ENCODE results near the gene PHLDA2.

DNA sequence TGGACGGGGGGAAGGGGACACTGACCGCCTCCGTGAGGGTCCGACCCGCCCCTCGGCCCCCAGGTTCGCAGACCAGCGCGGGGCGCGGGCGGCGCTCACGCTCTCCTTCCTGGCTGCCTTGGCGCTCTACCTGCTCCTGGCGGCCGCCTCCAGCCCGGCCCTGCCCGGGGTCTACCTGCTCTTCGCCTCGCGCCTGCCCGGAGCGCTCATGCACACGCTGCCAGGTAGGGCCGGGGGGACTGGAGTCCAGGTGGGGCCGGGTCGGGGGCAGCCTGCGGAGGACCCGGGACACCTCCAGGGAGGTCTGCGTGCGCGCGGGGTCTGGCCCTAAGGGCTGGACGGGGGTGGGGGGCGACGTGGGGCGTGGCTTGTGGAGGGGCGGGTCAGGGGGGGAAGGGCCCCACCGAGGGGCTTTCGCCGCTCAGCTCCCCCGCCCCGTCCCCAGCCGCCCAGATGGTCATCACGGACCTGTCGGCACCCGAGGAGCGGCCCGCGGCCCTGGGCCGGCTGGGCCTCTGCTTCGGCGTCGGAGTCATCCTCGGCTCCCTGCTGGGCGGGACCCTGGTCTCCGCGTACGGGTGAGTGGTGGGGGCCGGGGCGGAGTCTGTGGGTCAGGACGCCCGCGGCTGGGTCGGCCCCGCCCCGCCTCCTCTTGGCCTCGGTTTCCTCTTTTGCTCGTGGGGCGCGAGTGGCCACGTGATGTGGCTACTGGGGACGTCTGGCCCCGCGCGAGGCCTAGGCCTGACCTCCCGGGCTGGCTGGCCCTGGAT lies 19.9 kb downstream of the PHLDA2 start:
- TF ChIP-seq, protein P1, sequence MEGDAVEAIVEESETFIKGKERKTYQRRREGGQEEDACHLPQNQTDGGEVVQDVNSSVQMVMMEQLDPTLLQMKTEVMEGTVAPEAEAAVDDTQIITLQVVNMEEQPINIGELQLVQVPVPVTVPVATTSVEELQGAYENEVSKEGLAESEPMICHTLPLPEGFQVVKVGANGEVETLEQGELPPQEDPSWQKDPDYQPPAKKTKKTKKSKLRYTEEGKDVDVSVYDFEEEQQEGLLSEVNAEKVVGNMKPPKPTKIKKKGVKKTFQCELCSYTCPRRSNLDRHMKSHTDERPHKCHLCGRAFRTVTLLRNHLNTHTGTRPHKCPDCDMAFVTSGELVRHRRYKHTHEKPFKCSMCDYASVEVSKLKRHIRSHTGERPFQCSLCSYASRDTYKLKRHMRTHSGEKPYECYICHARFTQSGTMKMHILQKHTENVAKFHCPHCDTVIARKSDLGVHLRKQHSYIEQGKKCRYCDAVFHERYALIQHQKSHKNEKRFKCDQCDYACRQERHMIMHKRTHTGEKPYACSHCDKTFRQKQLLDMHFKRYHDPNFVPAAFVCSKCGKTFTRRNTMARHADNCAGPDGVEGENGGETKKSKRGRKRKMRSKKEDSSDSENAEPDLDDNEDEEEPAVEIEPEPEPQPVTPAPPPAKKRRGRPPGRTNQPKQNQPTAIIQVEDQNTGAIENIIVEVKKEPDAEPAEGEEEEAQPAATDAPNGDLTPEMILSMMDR (tag by site-specific recombination; IDR thresholded peaks at IDR 0.05): no peak
- TF ChIP-seq ZBTB1 (tag by site-specific recombination; IDR thresholded peaks at IDR 0.05): no peak
- TF ChIP-seq ZNF184 (tag by site-specific recombination; IDR thresholded peaks at IDR 0.05): no peak
- TF ChIP-seq KLF1 (tag by site-specific recombination; IDR thresholded peaks at IDR 0.05): no peak
- TF ChIP-seq ZNF747 (tag by site-specific recombination; IDR thresholded peaks at IDR 0.05): no peak
- TF ChIP-seq, protein P2, sequence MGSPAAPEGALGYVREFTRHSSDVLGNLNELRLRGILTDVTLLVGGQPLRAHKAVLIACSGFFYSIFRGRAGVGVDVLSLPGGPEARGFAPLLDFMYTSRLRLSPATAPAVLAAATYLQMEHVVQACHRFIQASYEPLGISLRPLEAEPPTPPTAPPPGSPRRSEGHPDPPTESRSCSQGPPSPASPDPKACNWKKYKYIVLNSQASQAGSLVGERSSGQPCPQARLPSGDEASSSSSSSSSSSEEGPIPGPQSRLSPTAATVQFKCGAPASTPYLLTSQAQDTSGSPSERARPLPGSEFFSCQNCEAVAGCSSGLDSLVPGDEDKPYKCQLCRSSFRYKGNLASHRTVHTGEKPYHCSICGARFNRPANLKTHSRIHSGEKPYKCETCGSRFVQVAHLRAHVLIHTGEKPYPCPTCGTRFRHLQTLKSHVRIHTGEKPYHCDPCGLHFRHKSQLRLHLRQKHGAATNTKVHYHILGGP (tag by site-specific recombination; IDR thresholded peaks at IDR 0.05): no peak
- no peak for TF ChIP-seq ZNF660 (tag by site-specific recombination; IDR thresholded peaks at IDR 0.05)
- TF ChIP-seq ZBTB21 (tag by site-specific recombination; IDR thresholded peaks at IDR 0.05): no peak
- TF ChIP-seq, protein P3, sequence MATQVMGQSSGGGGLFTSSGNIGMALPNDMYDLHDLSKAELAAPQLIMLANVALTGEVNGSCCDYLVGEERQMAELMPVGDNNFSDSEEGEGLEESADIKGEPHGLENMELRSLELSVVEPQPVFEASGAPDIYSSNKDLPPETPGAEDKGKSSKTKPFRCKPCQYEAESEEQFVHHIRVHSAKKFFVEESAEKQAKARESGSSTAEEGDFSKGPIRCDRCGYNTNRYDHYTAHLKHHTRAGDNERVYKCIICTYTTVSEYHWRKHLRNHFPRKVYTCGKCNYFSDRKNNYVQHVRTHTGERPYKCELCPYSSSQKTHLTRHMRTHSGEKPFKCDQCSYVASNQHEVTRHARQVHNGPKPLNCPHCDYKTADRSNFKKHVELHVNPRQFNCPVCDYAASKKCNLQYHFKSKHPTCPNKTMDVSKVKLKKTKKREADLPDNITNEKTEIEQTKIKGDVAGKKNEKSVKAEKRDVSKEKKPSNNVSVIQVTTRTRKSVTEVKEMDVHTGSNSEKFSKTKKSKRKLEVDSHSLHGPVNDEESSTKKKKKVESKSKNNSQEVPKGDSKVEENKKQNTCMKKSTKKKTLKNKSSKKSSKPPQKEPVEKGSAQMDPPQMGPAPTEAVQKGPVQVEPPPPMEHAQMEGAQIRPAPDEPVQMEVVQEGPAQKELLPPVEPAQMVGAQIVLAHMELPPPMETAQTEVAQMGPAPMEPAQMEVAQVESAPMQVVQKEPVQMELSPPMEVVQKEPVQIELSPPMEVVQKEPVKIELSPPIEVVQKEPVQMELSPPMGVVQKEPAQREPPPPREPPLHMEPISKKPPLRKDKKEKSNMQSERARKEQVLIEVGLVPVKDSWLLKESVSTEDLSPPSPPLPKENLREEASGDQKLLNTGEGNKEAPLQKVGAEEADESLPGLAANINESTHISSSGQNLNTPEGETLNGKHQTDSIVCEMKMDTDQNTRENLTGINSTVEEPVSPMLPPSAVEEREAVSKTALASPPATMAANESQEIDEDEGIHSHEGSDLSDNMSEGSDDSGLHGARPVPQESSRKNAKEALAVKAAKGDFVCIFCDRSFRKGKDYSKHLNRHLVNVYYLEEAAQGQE (tag by site-specific recombination; IDR thresholded peaks at IDR 0.05): no peak
- no peak for TF ChIP-seq ZNF221 (tag by site-specific recombination; IDR thresholded peaks at IDR 0.05; ENCODE audit: borderline replicate concordance)
- TF ChIP-seq, protein P4, sequence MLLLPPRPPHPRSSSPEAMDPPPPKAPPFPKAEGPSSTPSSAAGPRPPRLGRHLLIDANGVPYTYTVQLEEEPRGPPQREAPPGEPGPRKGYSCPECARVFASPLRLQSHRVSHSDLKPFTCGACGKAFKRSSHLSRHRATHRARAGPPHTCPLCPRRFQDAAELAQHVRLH (tag by site-specific recombination; IDR thresholded peaks at IDR 0.05): no peak
- TF ChIP-seq ZNF623 (tag by site-specific recombination; IDR thresholded peaks at IDR 0.05): no peak
- no peak for TF ChIP-seq ZNF423 (tag by site-specific recombination; IDR thresholded peaks at IDR 0.05)
- no peak for TF ChIP-seq SETDB1 (IDR thresholded peaks at IDR 0.05; ENCODE audit: insufficient read length, low read length)
